Measurements from ENCODE around the gene BCR. TPM values are rescaled to one million over a fixed set of nuclear protein-coding genes. Genes with fewer than 3 reads are reported as not detected.

The BCR gene
- total RNA-seq, 6 donors from 2014 or later = 47.1 to 105 (median 68.6) TPM

GRCh38 chr22:23169043-23169406 lies 11.3 kb upstream of the BCR start:
- ATAC-seq (ENCODE audit: low FRiP score in 2 of 2) (no peak), DNase-seq (no peak)
- WGBS, 2 donors = 70 to 100% methylated on average over 2 to 4 of the region's 4 CpGs
- TF ChIP-seq, protein P1, sequence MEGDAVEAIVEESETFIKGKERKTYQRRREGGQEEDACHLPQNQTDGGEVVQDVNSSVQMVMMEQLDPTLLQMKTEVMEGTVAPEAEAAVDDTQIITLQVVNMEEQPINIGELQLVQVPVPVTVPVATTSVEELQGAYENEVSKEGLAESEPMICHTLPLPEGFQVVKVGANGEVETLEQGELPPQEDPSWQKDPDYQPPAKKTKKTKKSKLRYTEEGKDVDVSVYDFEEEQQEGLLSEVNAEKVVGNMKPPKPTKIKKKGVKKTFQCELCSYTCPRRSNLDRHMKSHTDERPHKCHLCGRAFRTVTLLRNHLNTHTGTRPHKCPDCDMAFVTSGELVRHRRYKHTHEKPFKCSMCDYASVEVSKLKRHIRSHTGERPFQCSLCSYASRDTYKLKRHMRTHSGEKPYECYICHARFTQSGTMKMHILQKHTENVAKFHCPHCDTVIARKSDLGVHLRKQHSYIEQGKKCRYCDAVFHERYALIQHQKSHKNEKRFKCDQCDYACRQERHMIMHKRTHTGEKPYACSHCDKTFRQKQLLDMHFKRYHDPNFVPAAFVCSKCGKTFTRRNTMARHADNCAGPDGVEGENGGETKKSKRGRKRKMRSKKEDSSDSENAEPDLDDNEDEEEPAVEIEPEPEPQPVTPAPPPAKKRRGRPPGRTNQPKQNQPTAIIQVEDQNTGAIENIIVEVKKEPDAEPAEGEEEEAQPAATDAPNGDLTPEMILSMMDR (IDR thresholded peaks at IDR 0.05) = no peak
- TF ChIP-seq POLR2A (IDR thresholded peaks at IDR 0.05) (no peak), EP300 (IDR thresholded peaks at IDR 0.05) (no peak), POLR2AphosphoS5 (IDR thresholded peaks at IDR 0.05) (no peak)
- Histone ChIP-seq H3K27ac (no peak overlapping the region), H3K9me3 (no peaks in the 10 kb centered on the region), H3K27me3 (no peaks in the 10 kb centered on the region), H3K36me3 (no peaks in the 10 kb centered on the region), H3K4me1 (peaks cover under 1 to 7% (median 4%) of the 10 kb centered on the region in 4 donors), H3K4me3 (no peak overlapping the region)

GRCh38 chr22:23175817-23176644 lies 4.3 kb upstream of the BCR start:
- DNase-seq (no peak), ATAC-seq (ENCODE audit: low FRiP score in 2 of 2) (no peak)
- TF ChIP-seq POLR2A (IDR thresholded peaks at IDR 0.05) (no peak), EP300 (IDR thresholded peaks at IDR 0.05) (no peak), POLR2AphosphoS5 (IDR thresholded peaks at IDR 0.05) (no peak)
- TF ChIP-seq, protein P1 (IDR thresholded peaks at IDR 0.05) = no peak
- no peak overlapping the region for H3K4me3 ChIP-seq
- 95 to 97% methylated on average over 10 of the region's 10 CpGs for WGBS, 2 donors
- H3K27me3 ChIP-seq = no peaks in the 10 kb centered on the region
- H3K9me3 ChIP-seq = peaks cover 0 to 7% (median 3%) of the 10 kb centered on the region in 4 donors
- H3K4me1 ChIP-seq = peaks cover 18 to 28% (median 24%) of the 10 kb centered on the region in 4 donors
- no peak overlapping the region for H3K27ac ChIP-seq
- H3K36me3 ChIP-seq = no peaks in the 10 kb centered on the region

GRCh38 chr22:23176645-23177027 lies 3.7 kb upstream of the BCR start:
- Histone ChIP-seq H3K4me1 (peaks cover 20 to 33% (median 28%) of the 10 kb centered on the region in 4 donors), H3K4me3 (no peak overlapping the region), H3K36me3 (peaks cover 0 to 2% (median 0%) of the 10 kb centered on the region in 4 donors), H3K27ac (no peak overlapping the region), H3K27me3 (no peaks in the 10 kb centered on the region), H3K9me3 (peaks cover 0 to 7% (median 3%) of the 10 kb centered on the region in 4 donors)
- ATAC-seq (ENCODE audit: low FRiP score in 2 of 2) (no peak), DNase-seq (no peak)
- TF ChIP-seq EP300 (IDR thresholded peaks at IDR 0.05) (no peak), POLR2AphosphoS5 (IDR thresholded peaks at IDR 0.05) (no peak), POLR2A (IDR thresholded peaks at IDR 0.05) (no peak)
- TF ChIP-seq, protein P1 (IDR thresholded peaks at IDR 0.05) = no peak
- 83 to 95% methylated on average over 9 of the region's 9 CpGs for WGBS, 2 donors

DNA sequence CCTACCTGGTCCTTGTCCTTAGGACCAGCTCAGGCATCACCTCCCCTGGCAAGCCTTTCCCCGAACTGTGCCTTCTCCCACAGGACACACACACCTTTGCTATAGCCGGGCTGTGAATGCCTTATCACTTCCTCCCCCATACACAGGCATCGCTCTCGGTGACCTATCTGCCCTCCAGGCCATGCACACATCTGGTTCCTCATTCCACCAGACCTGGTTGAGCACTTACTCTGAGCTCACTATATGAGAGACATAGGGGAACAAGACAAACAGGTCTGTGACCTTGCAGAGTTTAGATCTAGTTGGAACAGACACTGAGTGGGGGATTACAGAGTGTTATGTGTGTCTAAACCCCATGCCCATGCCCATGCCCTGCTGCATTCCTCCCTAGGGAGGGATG lies 3.1 kb upstream of the BCR start:
- H3K4me3 ChIP-seq = no peak overlapping the region
- 37 to 85% methylated on average over 4 of the region's 4 CpGs for WGBS, 2 donors
- TF ChIP-seq, protein P1 (IDR thresholded peaks at IDR 0.05) = no peak
- no peak for TF ChIP-seq POLR2AphosphoS5 (IDR thresholded peaks at IDR 0.05)
- TF ChIP-seq POLR2A (IDR thresholded peaks at IDR 0.05) = no peak
- no peak for TF ChIP-seq EP300 (IDR thresholded peaks at IDR 0.05)
- DNase-seq = no peak
- ATAC-seq (ENCODE audit: low FRiP score in 2 of 2) = no peak
- no peak overlapping the region for H3K27ac ChIP-seq
- peaks cover 26 to 39% (median 34%) of the 10 kb centered on the region in 4 donors for H3K4me1 ChIP-seq
- peaks cover 0 to 7% (median 0%) of the 10 kb centered on the region in 4 donors for H3K36me3 ChIP-seq
- H3K9me3 ChIP-seq = peaks cover 0 to 7% (median 3%) of the 10 kb centered on the region in 4 donors
- no peaks in the 10 kb centered on the region for H3K27me3 ChIP-seq

Data from upper lobe of left lung (tissue), 6 donors.